HG02840 (cell line): ENCODE data around the gene L1TD1.
"Not testable (repeated sequence)": the region's sequence is repeated elsewhere in the genome, so short reads cannot be mapped to it uniquely, and the experiment has no call there.

Experiments
- ATAC-seq: cut with Tn5 transposase; IDR thresholded peaks from one replicate; pipeline ENCODE4 v1.9.1; 2021; ENCODE audit warnings: mild to moderate bottlenecking, moderate library complexity, moderate number of reproducible peaks; ENCODE audit not compliant: unreplicated experiment, low FRiP score

Gene L1TD1

DNA sequence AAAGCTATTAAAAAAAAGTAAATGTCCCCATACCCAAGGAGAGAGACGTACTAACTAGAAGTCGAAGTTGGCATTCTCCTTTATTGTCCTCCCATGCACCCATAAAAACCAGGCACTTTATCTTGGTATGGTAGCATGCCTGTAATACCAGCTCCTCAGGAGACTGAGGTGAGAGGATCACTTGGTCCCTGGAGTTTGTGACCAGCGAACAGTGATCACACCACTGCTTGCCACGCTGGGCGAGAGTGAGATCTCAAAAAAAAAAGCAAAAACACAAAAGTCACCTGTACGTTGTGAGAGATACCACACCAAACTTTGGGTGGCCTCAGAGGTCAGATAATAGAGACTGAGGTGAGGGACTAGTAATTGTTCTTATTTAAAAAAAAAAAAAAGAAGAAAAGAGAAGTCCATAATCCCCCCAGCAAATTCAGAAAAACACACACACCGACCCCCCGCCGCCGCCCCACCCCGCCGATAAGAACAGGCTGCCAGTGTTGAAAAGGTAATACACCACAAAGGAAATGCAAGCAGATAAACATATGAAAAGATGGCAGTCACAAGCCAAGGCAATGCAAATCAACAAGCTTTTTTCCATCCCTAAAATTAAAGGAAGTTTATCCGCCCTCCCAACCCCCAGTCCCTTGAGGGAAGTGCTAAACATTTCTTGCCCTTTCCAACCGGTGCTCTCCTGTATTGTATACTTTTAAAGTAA, 3.6 kb downstream of the L1TD1 start:
- ATAC-seq = no peak

DNA sequence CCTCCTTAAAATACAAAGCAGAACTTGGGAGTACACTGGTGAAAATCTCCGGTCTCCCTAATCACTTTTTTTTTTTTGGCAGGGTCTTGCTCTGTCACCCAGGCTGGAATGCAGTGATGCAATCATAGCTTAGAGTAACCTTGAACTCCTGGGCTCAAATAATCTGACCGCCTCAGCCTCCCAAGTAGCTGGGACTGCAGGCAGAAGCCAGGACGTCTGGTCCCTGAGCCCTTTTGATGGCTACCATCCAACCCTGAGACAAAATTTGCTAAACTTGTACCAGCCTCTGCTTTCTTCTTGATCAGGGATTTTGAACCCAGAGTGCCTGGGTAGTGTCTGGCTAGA, 4.1 kb downstream of the L1TD1 start:
- ATAC-seq = no peak

DNA sequence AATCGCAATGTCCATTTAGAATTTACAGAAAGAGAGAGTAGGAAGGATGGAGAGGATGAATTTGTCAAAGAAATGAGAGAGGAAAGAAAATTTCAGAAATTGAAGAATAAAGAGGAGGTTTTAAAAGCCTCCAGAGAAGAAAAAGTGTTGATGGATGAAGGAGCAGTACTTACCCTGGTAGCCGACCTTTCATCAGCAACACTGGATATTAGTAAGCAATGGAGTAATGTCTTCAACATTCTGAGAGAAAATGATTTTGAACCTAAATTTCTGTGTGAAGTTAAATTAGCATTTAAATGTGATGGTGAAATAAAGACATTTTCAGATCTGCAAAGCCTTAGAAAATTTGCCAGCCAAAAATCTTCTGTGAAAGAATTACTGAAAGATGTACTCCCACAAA, 12.5 kb downstream of the L1TD1 start:
- ATAC-seq = no peak

DNA sequence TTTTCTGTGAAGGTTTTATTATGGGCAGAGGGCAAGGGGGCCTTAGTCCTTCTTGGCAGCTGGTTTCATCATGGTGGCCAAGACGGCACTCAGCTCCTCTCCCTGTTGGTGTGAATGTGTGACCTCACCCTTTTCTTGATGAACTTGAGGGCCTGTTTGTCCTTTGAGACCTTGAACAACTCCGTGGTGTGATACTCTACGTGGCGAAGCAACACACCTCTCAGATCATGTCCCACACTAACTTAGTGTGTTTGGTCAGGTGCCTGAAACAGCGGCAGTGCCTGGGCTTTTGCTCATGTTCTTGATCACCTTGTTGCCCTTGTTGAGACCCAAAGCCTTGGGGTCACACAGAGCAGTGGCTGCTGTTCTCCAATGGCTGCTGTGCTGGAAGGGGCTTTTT, 13.4 kb downstream of the L1TD1 start:
- ATAC-seq = no peak

DNA sequence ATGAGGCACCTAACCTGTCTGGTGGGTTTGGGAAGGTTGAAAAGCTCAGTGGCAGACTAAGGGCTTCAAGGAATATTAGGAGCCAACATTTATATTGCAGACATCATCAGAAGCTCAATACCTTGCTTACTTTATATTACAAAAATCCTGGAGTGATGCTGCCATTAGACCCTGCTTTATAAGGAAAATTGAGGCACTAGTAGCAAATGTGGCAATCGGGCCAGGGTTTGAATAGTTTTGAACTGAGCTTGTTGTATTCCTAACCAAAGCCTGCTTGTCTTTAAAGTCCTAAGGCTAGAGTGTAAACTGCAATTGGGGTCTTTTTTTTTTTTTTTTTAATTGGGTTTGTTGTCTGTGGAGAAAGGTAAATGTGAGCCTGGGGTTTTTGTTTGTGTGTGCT, 14.3 kb downstream of the L1TD1 start:
- no peak for ATAC-seq

DNA sequence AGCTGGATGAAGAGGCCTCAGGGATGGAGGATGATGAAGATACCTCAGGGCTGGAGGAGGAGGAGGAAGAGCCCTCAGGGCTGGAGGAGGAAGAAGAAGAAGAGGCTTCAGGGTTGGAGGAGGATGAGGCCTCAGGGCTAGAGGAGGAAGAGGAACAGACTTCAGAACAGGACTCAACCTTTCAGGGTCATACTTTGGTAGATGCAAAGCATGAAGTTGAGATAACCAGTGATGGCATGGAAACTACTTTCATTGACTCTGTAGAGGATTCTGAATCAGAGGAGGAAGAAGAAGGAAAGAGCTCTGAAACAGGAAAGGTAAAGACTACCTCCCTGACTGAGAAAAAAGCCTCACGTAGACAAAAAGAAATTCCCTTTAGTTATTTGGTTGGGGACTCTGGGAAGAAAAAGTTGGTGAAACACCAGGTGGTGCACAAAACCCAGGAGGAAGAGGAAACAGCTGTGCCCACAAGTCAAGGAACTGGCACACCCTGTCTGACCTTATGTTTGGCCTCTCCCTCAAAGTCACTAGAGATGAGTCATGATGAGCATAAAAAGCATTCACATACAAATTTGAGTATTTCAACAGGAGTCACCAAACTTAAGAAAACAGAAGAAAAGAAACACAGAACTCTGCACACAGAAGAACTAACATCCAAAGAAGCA, 15.4 kb downstream of the L1TD1 start:
- no peak for ATAC-seq

DNA sequence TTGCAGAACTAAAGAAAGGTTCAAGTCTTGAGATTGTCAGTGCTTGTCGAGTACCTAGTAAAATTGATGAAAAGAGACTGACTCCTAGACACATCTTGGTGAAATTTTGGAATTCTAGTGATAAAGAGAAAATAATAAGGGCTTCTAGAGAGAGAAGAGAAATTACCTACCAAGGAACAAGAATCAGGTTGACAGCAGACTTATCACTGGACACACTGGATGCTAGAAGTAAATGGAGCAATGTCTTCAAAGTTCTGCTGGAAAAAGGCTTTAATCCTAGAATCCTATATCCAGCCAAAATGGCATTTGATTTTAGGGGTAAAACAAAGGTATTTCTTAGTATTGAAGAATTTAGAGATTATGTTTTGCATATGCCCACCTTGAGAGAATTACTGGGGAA, 16.3 kb downstream of the L1TD1 start:
- no peak for ATAC-seq

DNA sequence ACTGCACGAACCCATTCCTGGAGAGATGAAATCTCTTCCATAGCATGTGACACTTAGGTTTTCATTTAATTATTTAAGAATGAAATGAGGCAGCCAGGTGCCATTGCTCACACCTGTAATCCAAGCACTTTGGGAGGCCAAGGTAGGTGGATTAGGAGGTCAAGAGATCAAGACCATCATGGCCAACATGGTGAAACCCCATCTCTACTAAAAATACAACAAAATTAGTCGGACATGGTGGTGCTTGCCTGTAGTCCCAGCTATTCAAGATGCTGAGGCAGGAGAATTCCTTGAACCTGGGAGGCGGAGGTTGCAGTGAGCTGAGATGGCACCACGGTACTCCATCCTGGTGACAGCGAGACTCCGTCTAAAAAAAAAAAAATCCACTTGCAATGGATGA, 17.8 kb downstream of the L1TD1 start:
- ATAC-seq = no peak

DNA sequence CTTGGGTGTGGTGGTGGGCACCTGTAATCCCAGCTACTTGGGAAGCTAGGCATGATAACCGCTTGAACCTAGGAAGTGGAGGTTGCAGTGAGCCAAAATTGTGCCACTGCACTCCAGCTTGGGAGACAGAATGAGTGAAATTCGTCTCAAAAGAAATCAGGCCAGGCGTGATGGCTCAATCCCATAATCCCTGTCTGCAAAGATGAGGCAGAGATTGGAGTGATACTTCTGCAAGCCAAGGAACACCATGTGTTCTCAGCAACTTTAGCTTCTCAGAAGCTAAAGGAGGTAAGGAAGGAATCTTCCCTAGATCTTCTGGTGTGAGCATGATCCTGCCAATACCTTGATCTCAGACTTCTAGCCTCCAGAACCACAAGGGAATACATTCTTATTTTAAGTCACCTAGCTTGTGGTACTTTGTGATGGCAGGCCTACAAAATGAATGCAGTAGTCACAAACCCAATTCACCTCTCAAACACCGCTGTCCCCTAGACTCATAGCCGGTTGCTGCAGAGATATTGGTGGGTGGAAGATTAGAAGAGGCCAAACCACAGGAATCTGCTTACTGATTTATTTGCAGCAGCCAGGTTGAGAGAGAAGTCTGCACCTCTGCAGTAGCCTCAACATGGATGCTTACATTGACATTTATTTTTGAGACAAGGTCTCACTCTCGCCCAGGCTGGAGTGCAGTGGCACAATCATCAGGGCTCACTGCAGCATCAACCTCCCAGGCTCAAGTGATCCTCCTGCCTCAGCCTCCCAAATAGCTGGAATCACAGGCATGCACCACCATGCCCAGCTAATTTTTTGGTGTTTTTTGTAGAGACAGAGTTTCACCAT, 18.6 kb downstream of the L1TD1 start:
- no peak for ATAC-seq

DNA sequence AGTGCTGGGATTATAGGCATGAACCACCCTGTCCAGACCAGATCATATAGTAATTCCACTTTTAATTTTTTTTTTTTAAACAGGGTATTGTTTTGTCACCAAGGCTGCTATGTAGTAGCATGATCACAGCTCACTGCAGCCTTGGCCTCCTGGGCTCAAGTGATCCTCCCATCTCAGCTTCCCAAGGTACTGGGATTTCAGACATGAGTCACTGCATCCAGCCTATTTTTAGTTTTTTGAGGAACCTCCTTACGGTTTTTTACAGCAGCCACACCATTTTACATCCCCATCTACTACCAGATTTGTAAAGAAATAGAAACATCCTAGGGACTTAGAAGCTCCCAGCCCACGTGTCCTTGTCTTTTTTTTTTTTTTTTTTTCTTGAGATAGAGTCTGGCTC, 24.0 kb downstream of the L1TD1 start:
- no peak for ATAC-seq

DNA sequence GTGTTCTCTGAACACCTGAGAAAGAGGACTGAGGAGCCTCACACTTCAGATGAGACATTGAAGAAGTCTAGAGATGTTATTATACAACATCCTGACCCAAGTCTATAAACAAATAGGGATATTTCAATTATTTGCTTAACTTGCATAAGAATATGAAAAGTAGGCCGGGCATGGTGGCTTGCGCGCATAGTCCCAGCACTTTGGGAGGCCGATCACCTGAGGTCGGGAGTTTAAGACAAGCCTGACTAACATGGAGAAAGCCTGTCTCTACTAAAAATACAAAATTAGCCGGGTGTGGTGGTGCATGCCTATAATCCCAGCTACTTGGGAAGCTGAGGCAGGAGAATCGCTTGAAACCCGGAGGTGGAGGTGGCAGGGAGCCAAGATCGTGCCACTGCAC, 25.8 kb downstream of the L1TD1 start:
- not testable (repeated sequence) for ATAC-seq

DNA sequence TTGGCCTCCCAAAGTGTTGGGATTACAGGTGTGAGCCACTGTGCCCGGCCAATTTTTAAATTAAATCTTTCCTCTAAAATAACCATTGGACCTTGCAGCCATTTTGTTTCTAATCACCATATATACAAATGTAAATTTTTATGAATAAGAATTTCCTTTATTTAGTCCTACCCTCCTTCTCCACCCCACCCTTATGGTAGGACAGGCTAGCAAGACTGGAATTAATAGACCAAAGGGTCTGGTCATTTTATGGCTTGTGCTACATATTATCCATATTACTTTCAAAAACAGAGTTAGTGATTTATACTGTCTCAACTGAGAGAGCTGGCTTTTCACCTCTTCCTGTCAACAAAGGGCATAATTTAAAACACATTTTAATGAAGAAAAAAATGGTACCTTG, 26.5 kb downstream of the L1TD1 start:
- no peak for ATAC-seq

DNA sequence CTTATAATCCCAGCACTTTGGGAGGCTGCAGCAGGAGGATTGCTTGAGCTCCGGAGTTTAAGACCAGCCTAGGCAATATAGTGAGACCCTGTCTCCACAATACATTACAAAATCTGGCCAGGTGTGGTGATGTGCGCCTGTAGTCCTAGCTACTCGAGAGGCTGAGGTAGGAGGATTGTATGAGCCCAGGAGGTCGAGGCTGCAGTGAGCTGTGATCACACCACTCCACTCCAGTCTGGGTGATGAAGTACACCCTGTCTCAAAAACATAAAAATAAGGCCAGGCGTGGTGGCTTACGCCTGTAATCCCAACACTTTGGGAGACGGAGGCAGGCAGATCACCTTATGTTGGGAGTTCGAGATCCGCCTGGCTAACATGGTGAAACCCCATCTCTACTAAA, 27.7 kb downstream of the L1TD1 start:
- no peak for ATAC-seq

DNA sequence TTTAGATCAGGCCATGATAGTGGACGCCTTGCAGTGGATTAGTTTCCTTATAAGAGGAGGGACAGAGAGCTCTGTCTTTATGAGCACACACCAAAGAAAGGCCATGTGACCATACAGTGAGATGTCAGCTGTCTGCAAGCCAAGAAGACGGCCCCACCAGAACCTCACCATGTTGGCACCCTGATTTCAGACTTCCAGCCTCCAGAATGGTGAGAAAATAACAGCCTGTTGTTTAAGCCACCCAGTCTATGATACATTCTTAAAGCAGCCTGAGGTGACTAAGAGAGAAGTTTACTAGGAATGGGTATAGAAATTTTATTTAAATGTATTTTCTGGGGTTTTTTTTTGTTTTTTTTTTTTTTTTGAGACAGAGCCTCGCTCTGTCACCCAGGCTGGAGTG, 29.5 kb downstream of the L1TD1 start:
- ATAC-seq = no peak

DNA sequence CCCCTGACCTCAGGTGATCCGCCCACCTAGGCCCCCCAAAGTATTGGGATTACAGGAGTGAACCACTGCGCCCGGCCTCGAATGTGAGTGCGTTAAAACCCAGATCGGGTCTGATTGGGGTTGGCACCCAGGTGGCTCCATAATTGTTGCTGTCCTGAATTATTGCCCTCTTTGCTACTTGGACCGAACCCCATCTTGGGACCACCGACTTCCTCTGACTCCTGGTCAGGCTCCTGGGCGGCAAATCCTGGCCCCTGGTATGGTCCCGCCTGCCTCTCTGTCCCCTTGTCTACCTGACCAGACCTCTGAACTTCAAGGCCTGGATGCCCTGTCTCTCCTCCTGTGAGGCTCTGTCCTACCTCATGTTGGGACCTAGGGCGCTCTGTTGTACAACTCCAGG, 32.8 kb downstream of the L1TD1 start:
- ATAC-seq = no peak

DNA sequence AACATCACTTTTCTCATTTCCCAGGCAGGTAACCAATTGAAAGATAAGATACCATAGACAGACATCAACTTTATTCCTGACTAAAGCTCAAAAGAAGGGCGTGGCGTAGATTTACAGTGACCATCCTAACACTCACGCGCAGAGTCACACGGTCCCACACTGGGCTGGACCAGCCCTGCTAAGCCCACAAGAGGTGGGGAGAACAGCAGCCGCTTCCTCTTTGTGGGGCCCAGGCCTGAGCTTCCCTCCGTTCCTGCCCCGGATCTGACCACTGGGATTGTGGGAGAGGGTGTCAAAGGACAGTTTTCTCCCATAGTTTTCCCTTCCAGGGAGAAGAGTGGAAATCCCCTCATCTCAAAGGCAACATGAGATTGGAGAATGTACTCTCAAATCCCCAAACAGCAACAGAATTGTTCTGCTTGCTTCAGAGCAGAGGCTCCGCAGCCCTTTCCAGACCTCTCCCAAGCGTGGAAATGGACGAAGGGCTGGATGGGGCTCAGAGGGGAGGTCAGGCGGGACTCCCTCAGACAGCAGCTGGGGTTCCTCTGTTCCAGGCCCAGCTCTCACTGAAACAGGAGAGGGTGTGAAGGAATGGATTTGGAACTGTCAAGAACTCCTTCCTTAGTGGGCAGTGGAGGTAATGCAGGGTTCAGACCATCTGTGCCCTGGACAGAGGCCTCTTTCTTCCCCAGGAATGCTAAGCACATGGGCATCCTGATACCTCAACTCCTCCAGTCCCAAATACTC, 33.7 kb downstream of the L1TD1 start:
- no peak for ATAC-seq

DNA sequence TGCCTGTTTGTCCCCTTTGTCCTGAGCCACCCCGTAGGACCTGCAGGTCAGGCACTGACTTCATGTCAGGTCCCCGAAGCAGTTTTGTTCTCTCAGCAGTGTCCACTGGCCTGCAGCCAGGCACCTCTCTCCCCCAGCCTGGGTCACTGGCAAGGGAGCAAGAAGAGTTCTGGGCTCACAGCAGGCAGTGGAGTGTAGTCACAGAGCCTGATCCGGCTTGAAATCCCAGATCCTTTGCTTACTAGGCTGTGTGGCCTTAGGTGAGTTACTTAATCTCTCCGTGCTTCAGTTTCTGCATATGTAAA, 34.2 kb downstream of the L1TD1 start:
- no peak for ATAC-seq

DNA sequence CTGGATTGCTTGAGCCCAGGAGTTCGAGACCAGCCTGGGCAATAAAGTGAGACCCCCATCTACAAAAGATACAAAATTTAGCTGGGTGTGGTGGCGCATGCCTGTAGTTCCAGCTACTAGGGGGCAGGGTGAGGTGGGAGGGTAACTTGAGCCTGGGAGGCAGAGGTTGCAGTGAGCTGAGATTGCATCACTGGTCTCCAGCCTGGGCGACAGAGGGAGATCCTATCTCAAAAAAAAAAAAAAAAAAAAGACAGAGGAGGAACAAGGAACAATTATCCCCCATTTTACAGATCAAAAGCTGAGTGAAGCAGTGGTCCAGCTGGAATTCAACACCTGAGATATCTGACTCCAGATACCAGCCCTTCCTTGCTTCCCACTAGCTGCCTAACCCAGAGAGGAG, 34.8 kb downstream of the L1TD1 start:
- ATAC-seq = no peak

DNA sequence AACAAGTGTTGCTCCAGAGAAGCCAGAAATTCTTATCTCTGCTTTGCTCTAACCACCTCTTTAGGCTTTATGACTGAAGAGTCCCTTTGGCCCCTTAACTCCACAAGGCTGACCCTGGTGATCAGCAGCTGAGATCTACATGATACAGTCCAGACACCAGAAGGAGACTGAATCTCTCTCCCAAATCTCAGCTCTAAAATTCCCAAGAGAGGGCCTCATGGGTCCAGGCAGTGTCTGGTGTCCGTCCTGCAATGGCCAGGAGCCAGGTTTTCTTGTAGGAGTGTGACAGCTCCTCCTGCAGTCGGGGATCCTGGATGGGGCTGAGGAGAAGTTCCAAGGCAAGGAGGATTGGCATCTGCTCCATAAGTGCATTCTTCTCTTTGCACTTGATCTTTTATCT, 35.3 kb downstream of the L1TD1 start:
- no peak for ATAC-seq

DNA sequence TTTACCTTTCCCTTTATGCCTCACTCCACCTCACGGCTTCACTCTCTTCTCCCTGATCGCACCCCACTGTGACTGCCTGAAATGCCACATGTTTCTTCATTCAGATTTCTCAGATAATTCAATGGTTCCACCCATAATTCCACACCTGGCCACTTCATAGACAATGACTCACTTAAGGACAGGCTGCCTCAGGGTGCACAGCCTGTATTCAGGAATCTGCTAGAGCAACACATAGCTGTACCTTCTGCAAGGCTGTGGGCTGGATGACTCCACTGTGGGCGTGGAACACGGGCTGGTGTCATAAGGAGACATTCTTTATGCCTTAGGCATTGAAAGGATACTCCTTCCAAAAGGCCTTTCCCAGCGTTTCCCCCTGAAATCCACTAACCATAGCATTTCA, 36.1 kb downstream of the L1TD1 start:
- ATAC-seq = no peak

DNA sequence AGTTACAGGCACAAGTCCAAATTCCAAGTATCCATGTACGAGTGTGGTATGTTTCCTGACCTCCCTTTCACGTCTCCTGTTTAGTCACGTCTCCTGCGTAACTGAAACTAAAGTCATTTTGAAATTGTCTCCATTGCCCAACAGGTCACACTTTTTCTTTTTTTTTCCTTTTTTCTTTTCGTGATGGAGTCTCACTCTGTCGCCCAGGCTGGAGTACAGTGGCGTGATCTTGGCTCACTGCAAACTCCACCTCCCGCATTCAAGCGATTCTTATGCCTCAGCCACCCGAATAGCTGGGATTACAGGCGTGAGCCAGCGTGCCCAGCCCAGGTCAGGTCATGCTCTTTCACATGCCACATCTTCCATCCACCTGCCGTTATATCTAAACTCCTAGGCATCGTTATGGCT, 38.2 kb downstream of the L1TD1 start:
- no peak for ATAC-seq
